ENCODE measurements around the gene TLK2.
"Not testable (repeated sequence)": the region's sequence is repeated elsewhere in the genome, so short reads cannot be mapped to it uniquely, and the experiment has no call there.

DNA sequence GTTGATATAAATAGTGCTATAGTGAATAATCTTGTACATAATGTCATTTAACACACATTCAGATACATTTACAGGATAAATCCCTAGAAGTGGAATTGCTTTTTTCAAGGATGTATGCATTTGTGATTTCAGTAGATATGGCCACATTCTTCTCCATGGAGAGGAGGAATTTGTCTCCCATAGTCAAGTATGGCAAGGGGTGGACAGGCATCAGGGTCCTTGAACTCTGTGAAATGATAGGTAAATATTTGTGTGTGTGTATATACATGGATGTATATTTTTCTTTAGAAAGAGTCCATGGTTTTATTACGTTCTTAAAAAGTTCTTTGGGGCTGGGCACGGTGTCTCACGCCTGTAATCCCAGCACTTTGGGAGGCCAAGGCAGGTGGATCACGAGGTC is 17.7 kb downstream of the TLK2 start:
- TF ChIP-seq, protein P1, sequence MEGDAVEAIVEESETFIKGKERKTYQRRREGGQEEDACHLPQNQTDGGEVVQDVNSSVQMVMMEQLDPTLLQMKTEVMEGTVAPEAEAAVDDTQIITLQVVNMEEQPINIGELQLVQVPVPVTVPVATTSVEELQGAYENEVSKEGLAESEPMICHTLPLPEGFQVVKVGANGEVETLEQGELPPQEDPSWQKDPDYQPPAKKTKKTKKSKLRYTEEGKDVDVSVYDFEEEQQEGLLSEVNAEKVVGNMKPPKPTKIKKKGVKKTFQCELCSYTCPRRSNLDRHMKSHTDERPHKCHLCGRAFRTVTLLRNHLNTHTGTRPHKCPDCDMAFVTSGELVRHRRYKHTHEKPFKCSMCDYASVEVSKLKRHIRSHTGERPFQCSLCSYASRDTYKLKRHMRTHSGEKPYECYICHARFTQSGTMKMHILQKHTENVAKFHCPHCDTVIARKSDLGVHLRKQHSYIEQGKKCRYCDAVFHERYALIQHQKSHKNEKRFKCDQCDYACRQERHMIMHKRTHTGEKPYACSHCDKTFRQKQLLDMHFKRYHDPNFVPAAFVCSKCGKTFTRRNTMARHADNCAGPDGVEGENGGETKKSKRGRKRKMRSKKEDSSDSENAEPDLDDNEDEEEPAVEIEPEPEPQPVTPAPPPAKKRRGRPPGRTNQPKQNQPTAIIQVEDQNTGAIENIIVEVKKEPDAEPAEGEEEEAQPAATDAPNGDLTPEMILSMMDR (IDR thresholded peaks at IDR 0.05) = not testable (repeated sequence)
- not testable (repeated sequence) for TF ChIP-seq EP300, POLR2A, POLR2AphosphoS5 (IDR thresholded peaks at IDR 0.05)

Measured in suprapubic skin (tissue), 4 donors.